ENCODE results near the gene MGAT4A.
"Not testable (repeated sequence)": the region's sequence is repeated elsewhere in the genome, so short reads cannot be mapped to it uniquely, and the experiment has no call there.

MGAT4A gene

GRCh38 chr2:98761267-98761781 lies 30.4 kb upstream of the MGAT4A start:
- ChIA-PET POLR2A (ENCODE audit: low non-redundant PET) (no interaction called here), CTCF (no interaction called here)
- DNase-seq (ENCODE audit: low spot score), result no peak
- no peak overlapping the region for H3K27ac ChIP-seq
- no peak for TF ChIP-seq CTCF (conservative IDR thresholded peaks at IDR 0.05; ENCODE audit: low read depth)

GRCh38 chr2:98759827-98760625 lies 29.1 kb upstream of the MGAT4A start:
- ChIA-PET POLR2A (ENCODE audit: low non-redundant PET) (no interaction called here), CTCF (no interaction called here)
- DNase-seq (ENCODE audit: low spot score), result no peak
- no peak overlapping the region for H3K27ac ChIP-seq
- TF ChIP-seq CTCF (conservative IDR thresholded peaks at IDR 0.05; ENCODE audit: low read depth), result no peak

GRCh38 chr2:98759338-98759737 lies 28.4 kb upstream of the MGAT4A start:
- ChIA-PET CTCF (no interaction called here), POLR2A (ENCODE audit: low non-redundant PET) (no interaction called here)
- no peak overlapping the region for H3K27ac ChIP-seq
- no peak for DNase-seq (ENCODE audit: low spot score)
- TF ChIP-seq CTCF (conservative IDR thresholded peaks at IDR 0.05; ENCODE audit: low read depth), result no peak

GRCh38 chr2:98757904-98758421 lies 27.0 kb upstream of the MGAT4A start:
- peak; percentile 87 for DNase-seq (ENCODE audit: low spot score)
- ChIA-PET POLR2A (ENCODE audit: low non-redundant PET) (no interaction called here), CTCF (interaction anchor here (0.6 to 0.7 kb wide), 2 partner anchors 10 to 161 kb away, joined by 3 to 4 read pairs; no protein-coding TSS in a partner anchor)
- TF ChIP-seq CTCF (conservative IDR thresholded peaks at IDR 0.05; ENCODE audit: low read depth), result no peak
- H3K27ac ChIP-seq, result peak overlapping the region; percentile 72

GRCh38 chr2:98753801-98754200 lies 22.9 kb upstream of the MGAT4A start:
- DNase-seq (ENCODE audit: low spot score), result no peak
- CTCF ChIA-PET, result no interaction called here
- POLR2A ChIA-PET (ENCODE audit: low non-redundant PET), result no interaction called here
- no peak overlapping the region for H3K27ac ChIP-seq
- no peak for TF ChIP-seq CTCF (conservative IDR thresholded peaks at IDR 0.05; ENCODE audit: low read depth)

GRCh38 chr2:98752711-98753110 lies 21.8 kb upstream of the MGAT4A start:
- H3K27ac ChIP-seq; DNase-seq (ENCODE audit: low spot score); CTCF ChIA-PET; POLR2A ChIA-PET (ENCODE audit: low non-redundant PET): not testable (repeated sequence)

- no peak for TF ChIP-seq CTCF (conservative IDR thresholded peaks at IDR 0.05; ENCODE audit: low read depth)
- no peak overlapping the region for H3K27ac ChIP-seq
- DNase-seq (ENCODE audit: low spot score), result no peak
- ChIA-PET CTCF (no interaction called here), POLR2A (ENCODE audit: low non-redundant PET) (no interaction called here)
These were observed 20.8 kb upstream of the MGAT4A start for GRCh38 chr2:98751748-98752147.
